H9 (cell line): ENCODE results near the gene MALRD1. TPM values are rescaled to one million over a fixed set of nuclear protein-coding genes. Genes with fewer than 3 reads are reported as not detected.

ENCODE experiments used
- DNase-seq: peaks from one replicate; pipeline ENCODE4 v3.0.0-alpha.2; 2017
- H2AFZ ChIP-seq: one replicate; pipeline ENCODE4 v1.6.1; 2013; ENCODE audit warnings: mild to moderate bottlenecking, low read length, control low read depth, moderate library complexity
- H2AK5ac ChIP-seq: 2 replicates; pipeline ENCODE4 v1.6.1; 2013; ENCODE audit warnings: low read length, control low read depth, mixed read lengths; ENCODE audit not compliant: insufficient read length
- H2BK120ac ChIP-seq: one replicate; pipeline ENCODE4 v1.6.1; 2013; ENCODE audit warnings: low read depth, mild to moderate bottlenecking, low read length, control low read depth, inconsistent platforms; ENCODE audit not compliant: poor library complexity, severe bottlenecking
- H2BK12ac ChIP-seq: 2 replicates; pipeline ENCODE4 v1.6.1; 2013; ENCODE audit warnings: low read length, control low read depth, mixed read lengths, low read depth; ENCODE audit not compliant: insufficient read length
- H2BK15ac ChIP-seq: 2 replicates; pipeline ENCODE4 v1.6.1; 2013; ENCODE audit warnings: low read depth, low read length, control low read depth
- H2BK20ac ChIP-seq: one replicate; pipeline ENCODE4 v1.6.1; 2013; ENCODE audit warnings: low read depth, mild to moderate bottlenecking, low read length, control low read depth, inconsistent platforms; ENCODE audit not compliant: poor library complexity, severe bottlenecking
- H2BK5ac ChIP-seq: 2 replicates; pipeline ENCODE4 v1.6.1; 2013; ENCODE audit warnings: low read length, control low read depth, mixed read lengths; ENCODE audit not compliant: insufficient read length
- H3K14ac ChIP-seq: 2 replicates; pipeline ENCODE4 v1.6.1; 2013; ENCODE audit warnings: low read length, control low read depth; ENCODE audit not compliant: insufficient read depth
- H3K18ac ChIP-seq: 2 replicates; pipeline ENCODE4 v1.6.1; 2013; ENCODE audit warnings: low read depth, mild to moderate bottlenecking, mixed read lengths, low read length, control low read depth; ENCODE audit not compliant: insufficient read length
- H3K23ac ChIP-seq: 2 replicates; pipeline ENCODE4 v1.6.1; 2013; ENCODE audit warnings: low read length, control low read depth, mixed read lengths, low read depth; ENCODE audit not compliant: insufficient read length
- H3K23me2 ChIP-seq: 2 replicates; pipeline ENCODE4 v1.6.1; 2013; ENCODE audit warnings: low read depth, mild to moderate bottlenecking, mixed read lengths, low read length, control low read depth; ENCODE audit not compliant: insufficient read length, poor library complexity, severe bottlenecking
- H3K27ac ChIP-seq: 2 replicates; pipeline ENCODE4 v1.5.1; 2013; ENCODE audit warnings: low read length, control low read depth, mixed read lengths, low read depth; ENCODE audit not compliant: insufficient read length
- H3K27me3 ChIP-seq: 2 replicates; pipeline ENCODE4 v1.6.1; 2013; ENCODE audit warnings: low read length, control low read depth, inconsistent platforms; ENCODE audit not compliant: insufficient read depth
- H3K4ac ChIP-seq: 2 replicates; pipeline ENCODE4 v1.6.1; 2013; ENCODE audit warnings: low read depth, mild to moderate bottlenecking, control low read depth, inconsistent platforms, low read length, moderate library complexity
- H3K4me1 ChIP-seq: 2 replicates; pipeline ENCODE4 v1.6.1; 2013; ENCODE audit warnings: low read length, control low read depth, inconsistent platforms; ENCODE audit not compliant: insufficient read depth
- H3K4me2 ChIP-seq: 2 replicates; pipeline ENCODE4 v1.6.1; 2013; ENCODE audit warnings: low read length, control low read depth, mixed read lengths; ENCODE audit not compliant: insufficient read length, insufficient read depth
- H3K56ac ChIP-seq: 2 replicates; pipeline ENCODE4 v1.6.1; 2013; ENCODE audit warnings: low read depth, mild to moderate bottlenecking, mixed read lengths, low read length, control low read depth; ENCODE audit not compliant: insufficient read length
- H3K79me1 ChIP-seq: 2 replicates; pipeline ENCODE4 v1.6.1; 2013; ENCODE audit warnings: low read depth, mild to moderate bottlenecking, moderate library complexity, low read length, control low read depth, inconsistent platforms; ENCODE audit not compliant: insufficient read depth, poor library complexity, severe bottlenecking
- H3K79me2 ChIP-seq: 2 replicates; pipeline ENCODE4 v1.6.1; 2013; ENCODE audit warnings: low read length, control low read depth, inconsistent platforms; ENCODE audit not compliant: insufficient read depth
- H3K9ac ChIP-seq: 2 replicates; pipeline ENCODE4 v1.6.1; 2013; ENCODE audit warnings: low read length, control low read depth, mixed read lengths; ENCODE audit not compliant: insufficient read length; ENCODE audit errors: extremely low read depth
- H3K9me3 ChIP-seq: one replicate; pipeline ENCODE4 v1.6.1; 2013; ENCODE audit warnings: low read depth, low read length, inconsistent platforms; ENCODE audit not compliant: control insufficient read depth
- H3T11ph ChIP-seq: one replicate; pipeline ENCODE4 v1.6.1; 2013; ENCODE audit warnings: mild to moderate bottlenecking, low read length, control low read depth, inconsistent platforms
- H4K20me1 ChIP-seq: one replicate; pipeline ENCODE4 v1.6.1; 2013; ENCODE audit not compliant: control insufficient read depth, insufficient read length, insufficient read depth
- H4K5ac ChIP-seq: 2 replicates; pipeline ENCODE4 v1.6.1; 2013; ENCODE audit warnings: low read depth, mild to moderate bottlenecking, mixed read lengths, low read length, control low read depth; ENCODE audit not compliant: insufficient read length
- H4K8ac ChIP-seq: replicated peaks from 2 replicates; pipeline ENCODE4 v1.6.1; 2013; ENCODE audit warnings: low read length, control low read depth, mixed read lengths, low read depth; ENCODE audit not compliant: insufficient read length
- H4K91ac ChIP-seq: 2 replicates; pipeline ENCODE4 v1.6.1; 2013; ENCODE audit warnings: low read depth, mild to moderate bottlenecking, moderate library complexity, mixed read lengths, low read length, control low read depth; ENCODE audit not compliant: insufficient read length
- H3K27ac Mint-ChIP-seq, 3 experiments: 2 replicates in 2 of 3; 3 replicates in 1 of 3; pipeline ENCODE4 v1.8.0; 2020 to 2021; ENCODE audit warnings: mixed read lengths in 3 of 3, mild to moderate bottlenecking in 1 of 3, moderate library complexity in 1 of 3
- H3K27me3 Mint-ChIP-seq: 2 replicates; pipeline ENCODE4 v1.8.0; 2021; ENCODE audit warnings: low read depth, mild to moderate bottlenecking, moderate library complexity, mixed read lengths
- H3K36me3 Mint-ChIP-seq, 3 experiments: 2 replicates in 2 of 3; 3 replicates in 1 of 3; pipeline ENCODE4 v1.8.0; 2020 to 2021; ENCODE audit warnings: low read depth in 3 of 3, mixed read lengths in 3 of 3; ENCODE audit not compliant: insufficient read depth in 1 of 3
- H3K4me1 Mint-ChIP-seq, 2 experiments: 2 replicates each; pipeline ENCODE4 v1.8.0; 2020; ENCODE audit warnings: mixed read lengths in 2 of 2
- H3K4me3 Mint-ChIP-seq, 2 experiments: 2 replicates in 1 of 2; 3 replicates in 1 of 2; pipeline ENCODE4 v1.8.0; 2020 to 2021; ENCODE audit warnings: mild to moderate bottlenecking in 2 of 2, mixed read lengths in 2 of 2, moderate library complexity in 1 of 2
- H3K9me3 Mint-ChIP-seq, 2 experiments: 2 replicates in 1 of 2; 3 replicates in 1 of 2; pipeline ENCODE4 v1.8.0; 2020; ENCODE audit warnings: mild to moderate bottlenecking in 2 of 2, mixed read lengths in 2 of 2, moderate library complexity in 1 of 2
- WGBS: extraction: QIAGEN DNeasy Blood & Tissue Kit; methylation state at CpG from one replicate; pipeline ENCODE4 v1.1.7; 2013; ENCODE audit warnings: missing lambda C conversion rate, low lambda C conversion rate, mixed read lengths; ENCODE audit not compliant: insufficient read length; ENCODE audit errors: extremely low coverage; 5-methylcytosine and 5-hydroxymethylcytosine counted together
- total RNA-seq: library from RNA; stranded (reverse); gene quantifications from 2 replicates; pipeline ENCODE4 v1.2.1, GENCODE V29; 2021
- TF ChIP-seq, protein P1 (sequence below): fragments of 200-600 bp; sonication (generic); conservative IDR thresholded peaks from 3 replicates; pipeline ENCODE4 v1.8.0; 2021; ENCODE audit warnings: antibody characterized with exemption, mild to moderate bottlenecking

MALRD1 gene
- total RNA-seq, 1 experiment from 2014 or later = 0.20 TPM

DNA sequence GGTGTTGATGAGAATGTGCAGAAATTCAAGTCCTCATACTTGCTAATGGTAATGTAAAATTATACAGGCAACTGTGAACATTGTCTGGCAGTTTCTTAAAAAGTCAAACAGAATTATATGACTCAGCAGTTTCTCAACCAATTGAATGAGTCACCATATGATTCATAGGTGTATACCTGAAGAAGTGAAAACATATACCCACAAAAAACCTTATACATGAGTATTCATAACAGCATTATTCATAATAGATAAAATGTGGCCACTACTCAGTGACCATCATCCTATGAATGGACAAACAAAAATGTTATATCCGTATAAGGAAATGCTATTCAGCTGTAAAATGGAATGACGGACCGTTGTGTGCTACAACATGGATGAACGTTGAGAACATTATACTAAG lies 253.5 kb downstream of the MALRD1 start:
- Histone ChIP-seq H2BK20ac (no peak overlapping the region), H3K9me3 (no peaks in the 10 kb centered on the region), H2BK120ac (no peak overlapping the region), H3K23me2 (no peaks in the 10 kb centered on the region), H3K18ac (no peak overlapping the region), H3K23ac (no peak overlapping the region), H3K79me2 (no peaks in the 10 kb centered on the region), H2BK12ac (no peak overlapping the region), H2AFZ (no peak overlapping the region), H4K8ac (no peak overlapping the region), H2AK5ac (no peak overlapping the region), H3K14ac (no peak overlapping the region), H3K27me3 (no peaks in the 10 kb centered on the region), H4K91ac (no peak overlapping the region), H4K5ac (no peak overlapping the region), H3K56ac (no peak overlapping the region), H2BK5ac (no peak overlapping the region), H3K27ac (no peak overlapping the region), H3K79me1 (no peaks in the 10 kb centered on the region), H3K4me2 (no peak overlapping the region), H3T11ph (no peak overlapping the region), H3K9ac (no peak overlapping the region), H3K4me1 (no peaks in the 10 kb centered on the region), H3K4ac (no peak overlapping the region), H2BK15ac (no peak overlapping the region), H4K20me1 (no peaks in the 10 kb centered on the region)
- no peaks in the 10 kb centered on the region for H3K9me3 Mint-ChIP-seq
- no peak for DNase-seq
- TF ChIP-seq, protein P1, sequence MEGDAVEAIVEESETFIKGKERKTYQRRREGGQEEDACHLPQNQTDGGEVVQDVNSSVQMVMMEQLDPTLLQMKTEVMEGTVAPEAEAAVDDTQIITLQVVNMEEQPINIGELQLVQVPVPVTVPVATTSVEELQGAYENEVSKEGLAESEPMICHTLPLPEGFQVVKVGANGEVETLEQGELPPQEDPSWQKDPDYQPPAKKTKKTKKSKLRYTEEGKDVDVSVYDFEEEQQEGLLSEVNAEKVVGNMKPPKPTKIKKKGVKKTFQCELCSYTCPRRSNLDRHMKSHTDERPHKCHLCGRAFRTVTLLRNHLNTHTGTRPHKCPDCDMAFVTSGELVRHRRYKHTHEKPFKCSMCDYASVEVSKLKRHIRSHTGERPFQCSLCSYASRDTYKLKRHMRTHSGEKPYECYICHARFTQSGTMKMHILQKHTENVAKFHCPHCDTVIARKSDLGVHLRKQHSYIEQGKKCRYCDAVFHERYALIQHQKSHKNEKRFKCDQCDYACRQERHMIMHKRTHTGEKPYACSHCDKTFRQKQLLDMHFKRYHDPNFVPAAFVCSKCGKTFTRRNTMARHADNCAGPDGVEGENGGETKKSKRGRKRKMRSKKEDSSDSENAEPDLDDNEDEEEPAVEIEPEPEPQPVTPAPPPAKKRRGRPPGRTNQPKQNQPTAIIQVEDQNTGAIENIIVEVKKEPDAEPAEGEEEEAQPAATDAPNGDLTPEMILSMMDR = no peak
- H3K4me1 Mint-ChIP-seq = peaks cover 8% of the 10 kb centered on the region in 2 experiments
- H3K4me3 Mint-ChIP-seq = no peak overlapping the region
- no peaks in the 10 kb centered on the region for H3K27me3 Mint-ChIP-seq
- H3K27ac Mint-ChIP-seq = no peak overlapping the region
- no peaks in the 10 kb centered on the region for H3K36me3 Mint-ChIP-seq
- no CpG with 5 or more reads among the region's 4 CpGs for WGBS
